Esophagus squamous epithelium (tissue), 4 donors: ENCODE results near the gene IL1RAPL2.

Experiments
- CTCF ChIP-seq, 6 experiments: fragments of 450-650 bp in 4 of 6; fragments of 200-600 bp in 2 of 6; sonication (generic) in 2 of 6; IDR thresholded peaks; one replicate each; pipeline ENCODE4 v1.5.1; 2016 to 2019; ENCODE audit warnings: antibody characterized with exemption in 6 of 6, mild to moderate bottlenecking in 4 of 6, moderate library complexity in 4 of 6
- POLR2A ChIP-seq, 4 donors: fragments of 450-650 bp; IDR thresholded peaks; one replicate each; pipeline ENCODE4 v1.6.1; 2017; ENCODE audit warnings: antibody characterized with exemption in 4 of 4, mild to moderate bottlenecking in 4 of 4, moderate library complexity in 3 of 4

- TF ChIP-seq CTCF (IDR thresholded peaks at IDR 0.05) (no peak), POLR2A (IDR thresholded peaks at IDR 0.05) (no peak)
These were observed 1209.7 kb downstream of the IL1RAPL2 start for GRCh38 chrX:105775679-105776078.
